ENCODE data around the gene LHB. TPM values are rescaled to one million over a fixed set of nuclear protein-coding genes. Genes with fewer than 3 reads are reported as not detected.
"Not testable (repeated sequence)": the region's sequence is repeated elsewhere in the genome, so short reads cannot be mapped to it uniquely, and the experiment has no call there.

LHB gene
- total and polyA plus RNA-seq, 12 donors: 0.38 to 8.8 (median 1.8) TPM; not detected in 5

- intact Hi-C loops (cut with DNase I): no loop called here
- no peak overlapping the region for H3K4me3 ChIP-seq
- no peak for DNase-seq
These were observed 5.2 kb upstream of the LHB start for GRCh38 chr19:49022116-49022515.

GRCh38 chr19:49020931-49021895, 4.3 kb upstream of the LHB start:
- Histone ChIP-seq H3K4me3 (no peak overlapping the region), H3K27me3 (no peaks in the 10 kb centered on the region), H3K27ac (no peak overlapping the region), H3K9me3 (replicated peaks in 1 of 3) (no peaks in the 10 kb centered on the region), H3K4me1 (replicated peaks in 1 of 2) (peaks cover 3 to 19% of the 10 kb centered on the region in 2 donors), H3K36me3 (replicated peaks in 1 of 2) (no peaks in the 10 kb centered on the region)
- intact Hi-C loops (cut with DNase I): no loop called here
- WGBS, 4 donors: 47 to 59% (median 54%) methylated on average over 16 of the region's 16 CpGs
- no peak for DNase-seq
- TF ChIP-seq, protein P1, sequence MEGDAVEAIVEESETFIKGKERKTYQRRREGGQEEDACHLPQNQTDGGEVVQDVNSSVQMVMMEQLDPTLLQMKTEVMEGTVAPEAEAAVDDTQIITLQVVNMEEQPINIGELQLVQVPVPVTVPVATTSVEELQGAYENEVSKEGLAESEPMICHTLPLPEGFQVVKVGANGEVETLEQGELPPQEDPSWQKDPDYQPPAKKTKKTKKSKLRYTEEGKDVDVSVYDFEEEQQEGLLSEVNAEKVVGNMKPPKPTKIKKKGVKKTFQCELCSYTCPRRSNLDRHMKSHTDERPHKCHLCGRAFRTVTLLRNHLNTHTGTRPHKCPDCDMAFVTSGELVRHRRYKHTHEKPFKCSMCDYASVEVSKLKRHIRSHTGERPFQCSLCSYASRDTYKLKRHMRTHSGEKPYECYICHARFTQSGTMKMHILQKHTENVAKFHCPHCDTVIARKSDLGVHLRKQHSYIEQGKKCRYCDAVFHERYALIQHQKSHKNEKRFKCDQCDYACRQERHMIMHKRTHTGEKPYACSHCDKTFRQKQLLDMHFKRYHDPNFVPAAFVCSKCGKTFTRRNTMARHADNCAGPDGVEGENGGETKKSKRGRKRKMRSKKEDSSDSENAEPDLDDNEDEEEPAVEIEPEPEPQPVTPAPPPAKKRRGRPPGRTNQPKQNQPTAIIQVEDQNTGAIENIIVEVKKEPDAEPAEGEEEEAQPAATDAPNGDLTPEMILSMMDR (IDR thresholded peaks at IDR 0.05): no peak
- no peak for TF ChIP-seq POLR2A (IDR thresholded peaks at IDR 0.05)

More at GRCh38 chr19:49022116-49022515, 5.2 kb upstream of the LHB start:
- TF ChIP-seq, protein P1 (IDR thresholded peaks at IDR 0.05): no peak
- TF ChIP-seq POLR2A (IDR thresholded peaks at IDR 0.05): no peak
- Histone ChIP-seq H3K36me3 (replicated peaks in 1 of 2) (no peaks in the 10 kb centered on the region), H3K4me1 (replicated peaks in 1 of 2) (peaks cover 3 to 19% of the 10 kb centered on the region in 2 donors), H3K27ac (no peak overlapping the region), H3K9me3 (replicated peaks in 1 of 3) (no peaks in the 10 kb centered on the region), H3K27me3 (no peaks in the 10 kb centered on the region)
- WGBS, 4 donors: 85 to 91% (median 87%) methylated on average over 9 of the region's 9 CpGs

DNA sequence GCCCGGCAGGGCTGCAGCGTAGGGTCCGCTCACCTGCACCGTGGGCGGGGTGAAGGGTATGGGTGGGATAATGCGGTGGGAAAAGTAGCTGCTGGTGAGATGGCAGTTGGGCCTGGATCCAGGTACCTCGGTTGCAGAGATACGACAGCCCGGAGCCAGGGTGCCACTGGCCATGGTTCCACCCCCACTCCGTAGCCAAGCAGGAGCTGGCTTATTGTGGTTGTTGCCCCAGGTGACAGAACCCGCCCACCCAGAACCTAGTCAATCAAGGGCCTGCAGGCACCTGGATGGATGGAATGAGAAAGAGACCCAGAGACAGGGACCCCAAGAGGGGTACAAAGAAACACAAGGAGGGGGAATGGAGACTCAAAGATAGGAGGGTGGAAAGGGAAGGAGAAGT, 3.5 kb upstream of the LHB start:
- Histone ChIP-seq H3K9me3 (replicated peaks in 1 of 3) (no peaks in the 10 kb centered on the region), H3K27me3 (no peaks in the 10 kb centered on the region), H3K27ac (no peak overlapping the region), H3K4me3 (no peak overlapping the region), H3K36me3 (replicated peaks in 1 of 2) (no peaks in the 10 kb centered on the region), H3K4me1 (replicated peaks in 1 of 2) (peaks cover 3 to 19% of the 10 kb centered on the region in 2 donors)
- intact Hi-C loops (cut with DNase I): no loop called here
- no peak for TF ChIP-seq POLR2A (IDR thresholded peaks at IDR 0.05)
- TF ChIP-seq, protein P1 (IDR thresholded peaks at IDR 0.05): no peak
- no peak for DNase-seq
- WGBS, 4 donors: 79 to 86% (median 82%) methylated on average over 6 to 11 of the region's 11 CpGs

DNA sequence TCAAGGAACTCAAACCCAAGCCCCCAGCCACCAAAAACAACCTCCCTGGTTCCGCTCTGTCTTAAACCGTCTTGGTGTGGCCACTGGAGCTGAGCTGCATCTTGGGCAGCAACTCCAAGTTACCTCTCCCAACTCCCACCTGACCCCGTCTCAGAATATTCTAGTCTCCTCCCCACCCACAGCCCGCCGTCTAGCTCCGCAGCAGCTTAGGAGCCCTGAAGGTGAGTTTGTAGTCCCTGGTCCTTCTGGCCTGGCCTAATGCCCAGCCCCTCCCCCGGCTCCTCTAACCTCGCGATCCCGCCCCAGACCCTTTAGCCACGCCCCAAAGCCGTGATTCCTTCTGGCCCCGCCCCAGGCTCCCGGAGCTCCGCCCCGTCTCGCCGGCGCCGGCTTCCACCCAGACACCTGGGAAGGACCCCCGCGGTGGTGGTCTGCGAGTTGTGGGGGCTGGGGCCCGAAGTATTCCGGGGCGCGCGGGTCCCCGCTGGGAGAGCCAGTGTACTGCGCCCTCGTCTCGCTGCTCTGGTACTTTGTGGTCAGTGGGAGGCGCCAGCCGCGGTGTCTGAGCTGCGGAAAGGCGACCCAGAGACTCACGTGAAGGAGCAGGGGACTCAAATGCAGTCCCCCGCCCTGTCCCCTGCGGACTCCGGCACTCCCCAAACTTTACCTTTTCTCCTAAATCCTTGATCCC, 2.5 kb upstream of the LHB start:
- peaks cover 3 to 19% of the 10 kb centered on the region in 2 donors for H3K4me1 ChIP-seq (replicated peaks in 1 of 2)
- DNase-seq: peak; percentile 50 to 80 (median 75)
- intact Hi-C loops (cut with DNase I): no loop called here
- no peaks in the 10 kb centered on the region for H3K27me3 ChIP-seq
- TF ChIP-seq, protein P1 (IDR thresholded peaks at IDR 0.05): peak in 1 of 6 experiments; percentile 21
- no peak for TF ChIP-seq POLR2A (IDR thresholded peaks at IDR 0.05)
- WGBS, 4 donors: 11 to 33% (median 17%) methylated on average over 6 to 41 of the region's 41 CpGs
- no peak overlapping the region for H3K27ac ChIP-seq
- no peaks in the 10 kb centered on the region for H3K36me3 ChIP-seq (replicated peaks in 1 of 2)
- no peaks in the 10 kb centered on the region for H3K9me3 ChIP-seq (replicated peaks in 1 of 3)
- peak overlapping the region in 2 of 4 donors; percentile 22 to 51 for H3K4me3 ChIP-seq

- Histone ChIP-seq H3K4me3 (peak overlapping the region in 2 of 4 donors; percentile 22 to 51), H3K4me1 (replicated peaks in 1 of 2) (peaks cover 3 to 19% of the 10 kb centered on the region in 2 donors)
- WGBS, 4 donors: 6 to 13% (median 10%) methylated on average over 16 to 50 of the region's 50 CpGs
- H3K36me3 ChIP-seq (replicated peaks in 1 of 2); H3K9me3 ChIP-seq (replicated peaks in 1 of 3); H3K27me3 ChIP-seq; intact Hi-C loops (cut with DNase I); H3K27ac ChIP-seq: not testable (repeated sequence)
- DNase-seq: peak in 3 of 7 donors; percentile 33 to 57 (median 36)
These were observed 1.7 kb upstream of the LHB start for GRCh38 chr19:49018388-49019241.
